GM18526 (cell line): ENCODE data around the gene ARHGEF39.

Source experiments
- POLR2A ChIP-seq: IDR thresholded peaks from 3 replicates; pipeline ENCODE4 v1.6.1; 2011; ENCODE audit not compliant: insufficient read length; ENCODE audit errors: extremely low read depth

ARHGEF39 gene

GRCh38 chr9:35686222-35687203, 21.5 kb upstream of the ARHGEF39 start:
- no peak for TF ChIP-seq POLR2A

GRCh38 chr9:35685506-35685905, 20.5 kb upstream of the ARHGEF39 start:
- TF ChIP-seq POLR2A = no peak

- TF ChIP-seq POLR2A = no peak
Observed at GRCh38 chr9:35684921-35685320, 19.9 kb upstream of the ARHGEF39 start.

GRCh38 chr9:35683323-35683722, 18.3 kb upstream of the ARHGEF39 start:
- TF ChIP-seq POLR2A = no peak

- TF ChIP-seq POLR2A = no peak
Observed at GRCh38 chr9:35682520-35683315, 17.7 kb upstream of the ARHGEF39 start.

- TF ChIP-seq POLR2A = no peak
Observed at GRCh38 chr9:35682051-35682450, 17.1 kb upstream of the ARHGEF39 start.

- TF ChIP-seq POLR2A = no peak
Observed at GRCh38 chr9:35681341-35682002, 16.5 kb upstream of the ARHGEF39 start.

- TF ChIP-seq POLR2A = no peak
Observed at GRCh38 chr9:35680331-35681105, 15.5 kb upstream of the ARHGEF39 start.

GRCh38 chr9:35679766-35680330, 14.9 kb upstream of the ARHGEF39 start:
- no peak for TF ChIP-seq POLR2A

GRCh38 chr9:35679091-35679490, 14.1 kb upstream of the ARHGEF39 start:
- TF ChIP-seq POLR2A = no peak

- TF ChIP-seq POLR2A = no peak
Observed at GRCh38 chr9:35675732-35676392, 10.9 kb upstream of the ARHGEF39 start.

GRCh38 chr9:35675204-35675603, 10.2 kb upstream of the ARHGEF39 start:
- TF ChIP-seq POLR2A = no peak

GRCh38 chr9:35674025-35674361, 9.0 kb upstream of the ARHGEF39 start:
- TF ChIP-seq POLR2A = no peak
